Loucy (cell line): ENCODE measurements around the gene GAREM2.

Experiments used
- H2AFZ ChIP-seq: fragments of 200-600 bp; sonication (generic); 2 replicates; pipeline ENCODE4 v1.6.0; 2016; ENCODE audit warnings: antibody characterized with exemption, mild to moderate bottlenecking, low read length, moderate library complexity
- H3F3A ChIP-seq: fragments of 200-600 bp; 2 replicates; pipeline ENCODE4 v1.6.0; 2016; ENCODE audit warnings: antibody characterized with exemption, low read depth, mild to moderate bottlenecking
- H3K27me3 ChIP-seq: fragments of 200-600 bp; sonication (generic); 2 replicates; pipeline ENCODE4 v1.6.1; 2014; ENCODE audit warnings: low read length, mild to moderate bottlenecking; ENCODE audit not compliant: insufficient read depth, poor library complexity, severe bottlenecking
- H3K36me3 ChIP-seq: fragments of 200-600 bp; sonication (generic); 2 replicates; pipeline ENCODE4 v1.6.1; 2016; ENCODE audit warnings: low read length; ENCODE audit not compliant: insufficient read depth
- H3K4me1 ChIP-seq: fragments of 200-600 bp; sonication (generic); 2 replicates; pipeline ENCODE4 v1.5.1; 2014; ENCODE audit warnings: low read length, mild to moderate bottlenecking; ENCODE audit not compliant: insufficient read depth, poor library complexity, severe bottlenecking
- H3K4me2 ChIP-seq: fragments of 200-600 bp; sonication (generic); 2 replicates; pipeline ENCODE4 v1.6.0; 2014; ENCODE audit warnings: antibody characterized with exemption, low read length, low read depth, mild to moderate bottlenecking; ENCODE audit not compliant: poor library complexity, severe bottlenecking
- H3K4me3 ChIP-seq: fragments of 200-600 bp; sonication (generic); 2 replicates; pipeline ENCODE4 v1.5.1; 2014; ENCODE audit warnings: low read length, mild to moderate bottlenecking, mixed read lengths; ENCODE audit not compliant: poor library complexity, severe bottlenecking
- H3K79me2 ChIP-seq: fragments of 200-600 bp; sonication (generic); 2 replicates; pipeline ENCODE4 v1.6.1; 2014; ENCODE audit warnings: low read length; ENCODE audit not compliant: insufficient read depth
- H3K9ac ChIP-seq: fragments of 200-600 bp; sonication (generic); 2 replicates; pipeline ENCODE4 v1.6.0; 2014; ENCODE audit warnings: mild to moderate bottlenecking, low read depth, low read length, moderate library complexity; ENCODE audit not compliant: poor library complexity, severe bottlenecking
- H3K9me2 ChIP-seq: fragments of 200-600 bp; sonication (generic); replicated peaks from 2 replicates; pipeline ENCODE4 v1.6.1; 2016; ENCODE audit warnings: low read depth, low read length, mixed read lengths
- H3K9me3 ChIP-seq: fragments of 200-600 bp; sonication (generic); 2 replicates; pipeline ENCODE4 v1.6.1; 2014; ENCODE audit warnings: mild to moderate bottlenecking, antibody characterized with exemption, low read length, low read depth; ENCODE audit not compliant: insufficient read depth
- H4K20me1 ChIP-seq: fragments of 200-600 bp; sonication (generic); 2 replicates; pipeline ENCODE4 v1.6.0; 2014; ENCODE audit warnings: antibody characterized with exemption, low read length, mild to moderate bottlenecking; ENCODE audit not compliant: insufficient read depth, poor library complexity, severe bottlenecking
- EZH2phosphoT487 ChIP-seq: fragments of 200-600 bp; IDR thresholded peaks from 2 replicates; pipeline ENCODE4 v1.6.1; 2018; ENCODE audit warnings: antibody characterized with exemption, mild to moderate bottlenecking, moderate library complexity, borderline replicate concordance
- TF ChIP-seq, protein P1 (sequence below): fragments of 200-600 bp; sonication (generic); conservative IDR thresholded peaks from 2 replicates; pipeline ENCODE4 v1.5.1; 2014; ENCODE audit warnings: mild to moderate bottlenecking, antibody characterized with exemption, low read length

GAREM2 gene

DNA sequence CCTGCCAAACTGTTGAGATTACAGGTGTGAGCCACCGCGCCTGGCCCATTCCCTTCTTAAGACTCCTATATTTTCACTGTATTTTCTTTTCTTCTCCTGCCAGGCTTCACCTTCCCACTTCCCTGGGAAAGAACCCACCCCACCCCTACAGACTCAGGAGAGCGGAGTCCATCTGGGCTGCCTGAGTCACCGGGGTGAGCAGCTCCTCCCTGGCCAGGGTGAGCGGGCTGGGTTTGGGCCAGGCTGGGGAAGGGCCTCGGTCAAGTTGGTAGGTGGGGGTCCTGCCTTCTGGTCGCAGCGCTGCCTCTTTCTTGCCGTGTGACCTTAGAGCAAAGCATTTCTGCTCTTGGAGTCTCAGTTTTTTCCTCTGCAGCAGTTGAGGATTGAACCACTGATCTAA, 2.1 kb upstream of the GAREM2 start:
- H3K4me1 ChIP-seq = no peaks in the 10 kb centered on the region
- H3K27me3 ChIP-seq = no peaks in the 10 kb centered on the region
- no peaks in the 10 kb centered on the region for H3K79me2 ChIP-seq
- no peaks in the 10 kb centered on the region for H3K9me2 ChIP-seq
- TF ChIP-seq, protein P1, sequence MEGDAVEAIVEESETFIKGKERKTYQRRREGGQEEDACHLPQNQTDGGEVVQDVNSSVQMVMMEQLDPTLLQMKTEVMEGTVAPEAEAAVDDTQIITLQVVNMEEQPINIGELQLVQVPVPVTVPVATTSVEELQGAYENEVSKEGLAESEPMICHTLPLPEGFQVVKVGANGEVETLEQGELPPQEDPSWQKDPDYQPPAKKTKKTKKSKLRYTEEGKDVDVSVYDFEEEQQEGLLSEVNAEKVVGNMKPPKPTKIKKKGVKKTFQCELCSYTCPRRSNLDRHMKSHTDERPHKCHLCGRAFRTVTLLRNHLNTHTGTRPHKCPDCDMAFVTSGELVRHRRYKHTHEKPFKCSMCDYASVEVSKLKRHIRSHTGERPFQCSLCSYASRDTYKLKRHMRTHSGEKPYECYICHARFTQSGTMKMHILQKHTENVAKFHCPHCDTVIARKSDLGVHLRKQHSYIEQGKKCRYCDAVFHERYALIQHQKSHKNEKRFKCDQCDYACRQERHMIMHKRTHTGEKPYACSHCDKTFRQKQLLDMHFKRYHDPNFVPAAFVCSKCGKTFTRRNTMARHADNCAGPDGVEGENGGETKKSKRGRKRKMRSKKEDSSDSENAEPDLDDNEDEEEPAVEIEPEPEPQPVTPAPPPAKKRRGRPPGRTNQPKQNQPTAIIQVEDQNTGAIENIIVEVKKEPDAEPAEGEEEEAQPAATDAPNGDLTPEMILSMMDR = no peak
- TF ChIP-seq EZH2phosphoT487 = no peak
- no peak overlapping the region for H2AFZ ChIP-seq
- H3K4me2 ChIP-seq = no peak overlapping the region
- no peaks in the 10 kb centered on the region for H4K20me1 ChIP-seq
- H3F3A ChIP-seq = no peaks in the 10 kb centered on the region
- H3K9ac ChIP-seq = no peak overlapping the region
- H3K4me3 ChIP-seq = no peak overlapping the region
- H3K36me3 ChIP-seq = no peaks in the 10 kb centered on the region
- no peaks in the 10 kb centered on the region for H3K9me3 ChIP-seq

DNA sequence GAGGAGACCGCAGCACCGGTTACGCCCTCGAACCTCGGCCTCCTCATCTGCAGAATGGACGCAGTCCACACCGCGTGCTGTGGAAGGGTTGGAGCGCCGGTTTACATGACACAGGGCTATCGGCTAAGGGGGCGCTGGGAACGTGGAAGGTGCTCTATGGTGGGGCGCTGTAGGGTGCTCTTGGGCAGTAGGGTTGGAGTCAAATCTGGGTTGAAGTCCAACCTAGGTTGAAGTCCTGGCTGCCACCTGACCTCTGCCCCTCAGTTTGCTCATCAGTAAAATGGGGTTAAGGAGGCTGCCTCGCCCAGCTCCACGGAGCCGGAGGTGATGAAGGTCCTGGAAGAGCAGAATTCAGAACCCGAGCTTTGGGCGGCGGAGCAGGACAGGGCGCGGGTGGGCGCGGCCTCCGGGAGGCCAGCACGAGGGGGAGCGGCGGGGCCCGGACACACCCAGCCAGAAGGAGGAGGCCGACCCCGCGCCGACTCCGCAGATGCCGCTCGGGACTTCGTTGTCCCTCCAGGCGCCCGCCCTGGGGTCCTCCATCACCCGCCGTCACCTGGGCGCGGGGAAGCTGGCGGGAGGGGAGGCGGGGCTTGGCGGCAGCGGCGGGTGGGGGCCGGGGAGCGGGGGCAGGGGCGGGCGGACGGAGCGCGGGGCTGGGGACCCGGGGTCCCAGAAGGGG, 558 bp upstream of the GAREM2 start:
- Histone ChIP-seq H3F3A (no peaks in the 10 kb centered on the region), H3K36me3 (no peaks in the 10 kb centered on the region), H3K9me3 (no peaks in the 10 kb centered on the region), H2AFZ (no peak overlapping the region), H3K79me2 (no peaks in the 10 kb centered on the region), H3K9ac (no peak overlapping the region), H3K27me3 (no peaks in the 10 kb centered on the region), H4K20me1 (no peaks in the 10 kb centered on the region), H3K4me1 (no peaks in the 10 kb centered on the region), H3K4me2 (no peak overlapping the region), H3K4me3 (no peak overlapping the region), H3K9me2 (no peaks in the 10 kb centered on the region)
- no peak for TF ChIP-seq EZH2phosphoT487
- TF ChIP-seq, protein P1 = no peak

DNA sequence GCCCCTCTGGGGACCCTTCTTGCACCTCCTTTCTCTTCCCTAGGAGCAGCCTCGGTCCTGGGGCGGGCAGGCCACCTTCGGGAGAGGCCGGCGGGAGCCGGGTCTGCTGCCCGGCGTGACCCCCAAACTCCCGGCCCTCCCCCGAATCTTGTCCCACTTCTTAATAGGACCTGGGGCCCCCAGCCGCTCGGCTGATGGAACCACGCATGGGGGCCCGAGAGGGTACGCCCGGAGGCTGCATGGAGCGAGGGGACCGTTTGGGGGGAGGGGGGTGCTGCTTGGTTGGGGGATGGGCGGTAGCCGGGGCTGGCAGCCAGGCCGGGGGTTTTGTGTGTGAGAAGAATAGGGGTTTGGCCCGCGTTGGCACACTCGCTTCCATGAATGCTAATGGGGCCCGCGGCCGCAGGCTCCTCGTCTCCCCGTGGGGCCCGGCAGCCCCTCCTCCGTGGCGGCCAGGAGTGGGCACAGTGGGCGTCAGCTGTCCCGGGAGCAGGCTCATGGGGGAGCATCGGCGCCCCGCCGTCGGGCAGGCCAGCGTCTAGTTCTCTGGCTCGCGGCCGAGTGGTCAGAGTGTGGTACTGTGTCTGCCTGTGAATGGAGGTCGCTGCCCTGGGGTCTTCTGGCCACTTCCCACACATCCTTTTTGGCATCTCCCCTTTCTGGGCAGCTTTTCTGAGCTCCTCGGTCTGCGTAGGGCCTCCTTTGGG, 1.0 kb downstream of the GAREM2 start:
- no peak for TF ChIP-seq EZH2phosphoT487
- TF ChIP-seq, protein P1 = no peak
- Histone ChIP-seq H2AFZ (no peak overlapping the region), H4K20me1 (no peaks in the 10 kb centered on the region), H3K9ac (no peak overlapping the region), H3K4me1 (no peaks in the 10 kb centered on the region), H3K9me2 (no peaks in the 10 kb centered on the region), H3K9me3 (no peaks in the 10 kb centered on the region), H3K79me2 (no peaks in the 10 kb centered on the region), H3K4me2 (no peak overlapping the region), H3K4me3 (no peak overlapping the region), H3F3A (no peaks in the 10 kb centered on the region), H3K27me3 (no peaks in the 10 kb centered on the region), H3K36me3 (no peaks in the 10 kb centered on the region)
